ENCODE measurements around the gene ANKH.

The ANKH gene

GRCh38 chr5:14739538-14739937 lies 132.0 kb downstream of the ANKH start:
- Histone ChIP-seq H3K4me1 (ENCODE audit: control insufficient read depth, insufficient read depth, low read length, unreplicated experiment) (peaks cover 19% of the 10 kb centered on the region), H3K27ac (ENCODE audit: low read depth, low read length) (peak overlapping the region; percentile 70), H3K79me2 (ENCODE audit: control insufficient read depth, insufficient read depth, low read length, unreplicated experiment) (no peaks in the 10 kb centered on the region), H3K27me3 (ENCODE audit: insufficient read depth, low read length) (no peaks in the 10 kb centered on the region), H3K4me3 (ENCODE audit: low read depth, low read length) (no peak overlapping the region), H2AFZ (ENCODE audit: low read length, unreplicated experiment) (no peak overlapping the region), H3K36me3 (ENCODE audit: insufficient read depth, low read length) (peaks cover 16% of the 10 kb centered on the region; the same call in 1 of the 2 replicates)

GRCh38 chr5:14738050-14738449 lies 133.5 kb downstream of the ANKH start:
- peaks cover 13% of the 10 kb centered on the region for H3K4me1 ChIP-seq (ENCODE audit: control insufficient read depth, insufficient read depth, low read length, unreplicated experiment)
- no peaks in the 10 kb centered on the region for H3K27me3 ChIP-seq (ENCODE audit: insufficient read depth, low read length)
- H2AFZ ChIP-seq (ENCODE audit: low read length, unreplicated experiment) = no peak overlapping the region
- H3K79me2 ChIP-seq (ENCODE audit: control insufficient read depth, insufficient read depth, low read length, unreplicated experiment) = no peaks in the 10 kb centered on the region
- no peak overlapping the region for H3K27ac ChIP-seq (ENCODE audit: low read depth, low read length)
- no peak overlapping the region for H3K4me3 ChIP-seq (ENCODE audit: low read depth, low read length)
- peaks cover 16% of the 10 kb centered on the region; the same call in 1 of the 2 replicates for H3K36me3 ChIP-seq (ENCODE audit: insufficient read depth, low read length)

GRCh38 chr5:14737291-14737690 lies 134.3 kb downstream of the ANKH start:
- Histone ChIP-seq H3K36me3 (ENCODE audit: insufficient read depth, low read length) (peaks cover 16% of the 10 kb centered on the region; the same call in 1 of the 2 replicates), H3K27me3 (ENCODE audit: insufficient read depth, low read length) (no peaks in the 10 kb centered on the region), H2AFZ (ENCODE audit: low read length, unreplicated experiment) (no peak overlapping the region), H3K4me3 (ENCODE audit: low read depth, low read length) (no peak overlapping the region), H3K27ac (ENCODE audit: low read depth, low read length) (no peak overlapping the region), H3K79me2 (ENCODE audit: control insufficient read depth, insufficient read depth, low read length, unreplicated experiment) (no peaks in the 10 kb centered on the region), H3K4me1 (ENCODE audit: control insufficient read depth, insufficient read depth, low read length, unreplicated experiment) (peaks cover 13% of the 10 kb centered on the region)

- Histone ChIP-seq H3K4me3 (ENCODE audit: low read depth, low read length) (no peak overlapping the region), H2AFZ (ENCODE audit: low read length, unreplicated experiment) (no peak overlapping the region), H3K36me3 (ENCODE audit: insufficient read depth, low read length) (peaks cover 9% of the 10 kb centered on the region; the same call in 1 of the 2 replicates), H3K4me1 (ENCODE audit: control insufficient read depth, insufficient read depth, low read length, unreplicated experiment) (peaks cover 13% of the 10 kb centered on the region), H3K27ac (ENCODE audit: low read depth, low read length) (no peak overlapping the region), H3K79me2 (ENCODE audit: control insufficient read depth, insufficient read depth, low read length, unreplicated experiment) (no peaks in the 10 kb centered on the region), H3K27me3 (ENCODE audit: insufficient read depth, low read length) (no peaks in the 10 kb centered on the region)
Observed at GRCh38 chr5:14735944-14736343, 135.6 kb downstream of the ANKH start.

- Histone ChIP-seq H3K79me2 (ENCODE audit: control insufficient read depth, insufficient read depth, low read length, unreplicated experiment) (no peaks in the 10 kb centered on the region), H2AFZ (ENCODE audit: low read length, unreplicated experiment) (no peak overlapping the region), H3K36me3 (ENCODE audit: insufficient read depth, low read length) (peaks cover 3% of the 10 kb centered on the region; the same call in 1 of the 2 replicates), H3K4me3 (ENCODE audit: low read depth, low read length) (no peak overlapping the region), H3K4me1 (ENCODE audit: control insufficient read depth, insufficient read depth, low read length, unreplicated experiment) (peaks cover 2% of the 10 kb centered on the region), H3K27ac (ENCODE audit: low read depth, low read length) (no peak overlapping the region), H3K27me3 (ENCODE audit: insufficient read depth, low read length) (no peaks in the 10 kb centered on the region)
Observed at GRCh38 chr5:14734396-14734795, 137.2 kb downstream of the ANKH start.

GRCh38 chr5:14733661-14734060 lies 137.9 kb downstream of the ANKH start:
- H2AFZ ChIP-seq (ENCODE audit: low read length, unreplicated experiment) = no peak overlapping the region
- H3K27ac ChIP-seq (ENCODE audit: low read depth, low read length) = no peak overlapping the region
- H3K4me3 ChIP-seq (ENCODE audit: low read depth, low read length) = no peak overlapping the region
- H3K27me3 ChIP-seq (ENCODE audit: insufficient read depth, low read length) = no peaks in the 10 kb centered on the region
- peaks cover 2% of the 10 kb centered on the region; the same call in 1 of the 2 replicates for H3K36me3 ChIP-seq (ENCODE audit: insufficient read depth, low read length)
- H3K79me2 ChIP-seq (ENCODE audit: control insufficient read depth, insufficient read depth, low read length, unreplicated experiment) = no peaks in the 10 kb centered on the region
- H3K4me1 ChIP-seq (ENCODE audit: control insufficient read depth, insufficient read depth, low read length, unreplicated experiment) = no peaks in the 10 kb centered on the region

GRCh38 chr5:14732991-14733390 lies 138.6 kb downstream of the ANKH start:
- Histone ChIP-seq H3K79me2 (ENCODE audit: control insufficient read depth, insufficient read depth, low read length, unreplicated experiment) (no peaks in the 10 kb centered on the region), H3K4me1 (ENCODE audit: control insufficient read depth, insufficient read depth, low read length, unreplicated experiment) (no peaks in the 10 kb centered on the region), H3K27me3 (ENCODE audit: insufficient read depth, low read length) (no peaks in the 10 kb centered on the region), H3K4me3 (ENCODE audit: low read depth, low read length) (no peak overlapping the region), H2AFZ (ENCODE audit: low read length, unreplicated experiment) (no peak overlapping the region), H3K36me3 (ENCODE audit: insufficient read depth, low read length) (no peaks in the 10 kb centered on the region), H3K27ac (ENCODE audit: low read depth, low read length) (no peak overlapping the region)

GRCh38 chr5:14730881-14731280 lies 140.7 kb downstream of the ANKH start:
- Histone ChIP-seq H3K79me2 (ENCODE audit: control insufficient read depth, insufficient read depth, low read length, unreplicated experiment) (no peaks in the 10 kb centered on the region), H3K4me3 (ENCODE audit: low read depth, low read length) (no peak overlapping the region), H3K27me3 (ENCODE audit: insufficient read depth, low read length) (no peaks in the 10 kb centered on the region), H3K27ac (ENCODE audit: low read depth, low read length) (no peak overlapping the region), H2AFZ (ENCODE audit: low read length, unreplicated experiment) (no peak overlapping the region), H3K36me3 (ENCODE audit: insufficient read depth, low read length) (no peaks in the 10 kb centered on the region), H3K4me1 (ENCODE audit: control insufficient read depth, insufficient read depth, low read length, unreplicated experiment) (peaks cover 16% of the 10 kb centered on the region)

- Histone ChIP-seq H3K79me2 (ENCODE audit: control insufficient read depth, insufficient read depth, low read length, unreplicated experiment) (no peaks in the 10 kb centered on the region), H3K4me3 (ENCODE audit: low read depth, low read length) (no peak overlapping the region), H3K27me3 (ENCODE audit: insufficient read depth, low read length) (no peaks in the 10 kb centered on the region), H3K27ac (ENCODE audit: low read depth, low read length) (no peak overlapping the region), H3K4me1 (ENCODE audit: control insufficient read depth, insufficient read depth, low read length, unreplicated experiment) (peaks cover 16% of the 10 kb centered on the region), H3K36me3 (ENCODE audit: insufficient read depth, low read length) (no peaks in the 10 kb centered on the region), H2AFZ (ENCODE audit: low read length, unreplicated experiment) (no peak overlapping the region)
Observed at GRCh38 chr5:14730466-14730865, 141.1 kb downstream of the ANKH start.

GRCh38 chr5:14729448-14730385 lies 141.9 kb downstream of the ANKH start:
- Histone ChIP-seq H3K79me2 (ENCODE audit: control insufficient read depth, insufficient read depth, low read length, unreplicated experiment) (no peaks in the 10 kb centered on the region), H3K27ac (ENCODE audit: low read depth, low read length) (no peak overlapping the region)

GRCh38 chr5:14728459-14728938 lies 143.1 kb downstream of the ANKH start:
- no peaks in the 10 kb centered on the region for H3K79me2 ChIP-seq (ENCODE audit: control insufficient read depth, insufficient read depth, low read length, unreplicated experiment)
- peaks cover 16% of the 10 kb centered on the region for H3K4me1 ChIP-seq (ENCODE audit: control insufficient read depth, insufficient read depth, low read length, unreplicated experiment)
- no peak overlapping the region for H2AFZ ChIP-seq (ENCODE audit: low read length, unreplicated experiment)
- no peaks in the 10 kb centered on the region for H3K36me3 ChIP-seq (ENCODE audit: insufficient read depth, low read length)
- H3K4me3 ChIP-seq (ENCODE audit: low read depth, low read length) = no peak overlapping the region
- H3K27ac ChIP-seq (ENCODE audit: low read depth, low read length) = no peak overlapping the region
- H3K27me3 ChIP-seq (ENCODE audit: insufficient read depth, low read length) = no peaks in the 10 kb centered on the region

More at GRCh38 chr5:14729448-14730385, 141.9 kb downstream of the ANKH start:
- H3K27me3 ChIP-seq (ENCODE audit: insufficient read depth, low read length) = no peaks in the 10 kb centered on the region
- no peak overlapping the region for H2AFZ ChIP-seq (ENCODE audit: low read length, unreplicated experiment)
- no peak overlapping the region for H3K4me3 ChIP-seq (ENCODE audit: low read depth, low read length)
- no peaks in the 10 kb centered on the region for H3K36me3 ChIP-seq (ENCODE audit: insufficient read depth, low read length)
- H3K4me1 ChIP-seq (ENCODE audit: control insufficient read depth, insufficient read depth, low read length, unreplicated experiment) = peaks cover 16% of the 10 kb centered on the region

All from ACC112 (cell line).